Endothelial cell of umbilical vein (primary cell): ENCODE data around the gene TAF11L2.
"Not testable (repeated sequence)": the region's sequence is repeated elsewhere in the genome, so short reads cannot be mapped to it uniquely, and the experiment has no call there.

Experiments used
- POLR2A ChIP-seq: IDR thresholded peaks from 2 replicates; pipeline ENCODE4 v1.6.1; 2012; ENCODE audit warnings: low read depth, mild to moderate bottlenecking, control low read depth, low read length
- POLR2AphosphoS5 ChIP-seq: IDR thresholded peaks from 2 replicates; pipeline ENCODE4 v1.6.1; 2012; ENCODE audit warnings: low read depth, mild to moderate bottlenecking, control low read depth, low read length, moderate library complexity; ENCODE audit not compliant: insufficient read depth
- TF ChIP-seq, protein P1 (sequence below), 2 donors: IDR thresholded peaks; 1 replicate in 1 of 2; 2 replicates in 1 of 2; pipeline ENCODE4 v1.5.1; 2011; ENCODE audit warnings: low read length in 2 of 2, mild to moderate bottlenecking in 2 of 2, moderate library complexity in 2 of 2, control low read depth in 1 of 2, inconsistent platforms in 1 of 2, low read depth in 1 of 2; ENCODE audit not compliant: insufficient read depth in 1 of 2; ENCODE audit errors: extremely low read depth in 1 of 2
- TF ChIP-seq, protein P2 (sequence below): IDR thresholded peaks from 2 replicates; pipeline ENCODE4 v1.6.1; 2011; ENCODE audit not compliant: insufficient read depth, insufficient read length

DNA sequence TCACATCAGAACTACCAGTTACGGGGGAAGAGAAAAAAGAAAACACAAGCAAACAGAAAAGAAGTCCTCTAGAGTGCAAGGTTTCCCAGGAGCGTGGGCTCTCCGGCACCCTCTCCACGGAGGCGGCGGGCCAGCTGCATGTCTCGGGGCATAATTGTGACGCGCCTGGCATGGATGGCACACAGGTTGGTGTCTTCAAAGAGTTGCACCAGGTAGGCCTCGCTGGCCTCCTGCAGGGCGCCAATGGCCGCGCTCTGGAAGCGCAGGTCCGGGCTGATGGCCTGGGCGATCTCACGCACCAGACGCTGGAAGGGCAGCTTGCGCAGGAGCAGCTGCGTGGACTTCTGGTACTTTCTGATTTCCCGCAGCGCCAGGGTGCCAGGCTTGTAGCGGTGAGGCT, 6.8 kb upstream of the TAF11L2 start:
- TF ChIP-seq, protein P1, sequence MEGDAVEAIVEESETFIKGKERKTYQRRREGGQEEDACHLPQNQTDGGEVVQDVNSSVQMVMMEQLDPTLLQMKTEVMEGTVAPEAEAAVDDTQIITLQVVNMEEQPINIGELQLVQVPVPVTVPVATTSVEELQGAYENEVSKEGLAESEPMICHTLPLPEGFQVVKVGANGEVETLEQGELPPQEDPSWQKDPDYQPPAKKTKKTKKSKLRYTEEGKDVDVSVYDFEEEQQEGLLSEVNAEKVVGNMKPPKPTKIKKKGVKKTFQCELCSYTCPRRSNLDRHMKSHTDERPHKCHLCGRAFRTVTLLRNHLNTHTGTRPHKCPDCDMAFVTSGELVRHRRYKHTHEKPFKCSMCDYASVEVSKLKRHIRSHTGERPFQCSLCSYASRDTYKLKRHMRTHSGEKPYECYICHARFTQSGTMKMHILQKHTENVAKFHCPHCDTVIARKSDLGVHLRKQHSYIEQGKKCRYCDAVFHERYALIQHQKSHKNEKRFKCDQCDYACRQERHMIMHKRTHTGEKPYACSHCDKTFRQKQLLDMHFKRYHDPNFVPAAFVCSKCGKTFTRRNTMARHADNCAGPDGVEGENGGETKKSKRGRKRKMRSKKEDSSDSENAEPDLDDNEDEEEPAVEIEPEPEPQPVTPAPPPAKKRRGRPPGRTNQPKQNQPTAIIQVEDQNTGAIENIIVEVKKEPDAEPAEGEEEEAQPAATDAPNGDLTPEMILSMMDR (IDR thresholded peaks at IDR 0.05; ENCODE audit: extremely low read depth in 1 of 2, insufficient read depth in 1 of 2, low read depth in 1 of 2, low read length in 2 of 2) = not testable (repeated sequence)
- TF ChIP-seq POLR2A, POLR2AphosphoS5: not testable (repeated sequence)
- TF ChIP-seq, protein P2, sequence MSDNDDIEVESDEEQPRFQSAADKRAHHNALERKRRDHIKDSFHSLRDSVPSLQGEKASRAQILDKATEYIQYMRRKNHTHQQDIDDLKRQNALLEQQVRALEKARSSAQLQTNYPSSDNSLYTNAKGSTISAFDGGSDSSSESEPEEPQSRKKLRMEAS = not testable (repeated sequence)
